GM23338 (cell line): ENCODE measurements around the gene NOP16. TPM values are rescaled to one million over a fixed set of nuclear protein-coding genes. Genes with fewer than 3 reads are reported as not detected.
A peak's percentile ranks its signal among the peaks of the same experiment; 100 is the strongest.

Experiments
- ATAC-seq: fragments of 200-7000 bp; cut with Tn5 transposase; 3 replicates; pipeline ENCODE4 v1.9.1; 2020
- DNase-seq: peaks from one replicate; pipeline ENCODE4 v3.0.0-alpha.2; 2015; ENCODE audit warnings: low spot score
- H2AFZ ChIP-seq: fragments of 200-600 bp; sonication (generic); 2 replicates; pipeline ENCODE4 v1.8.0; 2016; ENCODE audit warnings: antibody characterized with exemption, mild to moderate bottlenecking, moderate library complexity
- H3F3A ChIP-seq: fragments of 200-600 bp; sonication (generic); replicated peaks from 2 replicates; pipeline ENCODE4 v1.8.0; 2017; ENCODE audit warnings: antibody characterized with exemption, mixed run types, low read depth
- H3K27ac ChIP-seq: fragments of 200-600 bp; sonication (generic); 2 replicates; pipeline ENCODE4 v1.6.1; 2016; ENCODE audit warnings: low read depth
- H3K27me3 ChIP-seq: fragments of 200-600 bp; sonication (generic); 2 replicates; pipeline ENCODE4 v1.8.0; 2016; ENCODE audit warnings: mild to moderate bottlenecking, mixed run types, moderate library complexity; ENCODE audit not compliant: insufficient read depth
- H3K36me3 ChIP-seq: fragments of 200-600 bp; sonication (generic); 2 replicates; pipeline ENCODE4 v1.8.0; 2016; ENCODE audit warnings: mild to moderate bottlenecking; ENCODE audit not compliant: insufficient read depth
- H3K4me1 ChIP-seq: fragments of 200-600 bp; sonication (generic); 2 replicates; pipeline ENCODE4 v1.8.0; 2016; ENCODE audit warnings: mild to moderate bottlenecking, moderate library complexity; ENCODE audit not compliant: insufficient read depth
- H3K4me2 ChIP-seq: fragments of 200-600 bp; sonication (generic); 2 replicates; pipeline ENCODE4 v1.7.1; 2017; ENCODE audit warnings: mixed run types
- H3K4me3 ChIP-seq: fragments of 200-600 bp; sonication (generic); 2 replicates; pipeline ENCODE4 v1.6.1; 2016; ENCODE audit warnings: mixed run types
- H3K79me2 ChIP-seq: fragments of 200-600 bp; sonication (generic); replicated peaks from 2 replicates; pipeline ENCODE4 v1.8.0; 2017; ENCODE audit warnings: mild to moderate bottlenecking; ENCODE audit not compliant: insufficient read depth
- H3K9me2 ChIP-seq: fragments of 200-600 bp; sonication (generic); 2 replicates; pipeline ENCODE4 v1.8.0; 2017; ENCODE audit not compliant: insufficient read depth
- H4K20me1 ChIP-seq: fragments of 200-600 bp; sonication (generic); replicated peaks from 2 replicates; pipeline ENCODE4 v1.8.0; 2017; ENCODE audit warnings: mild to moderate bottlenecking; ENCODE audit not compliant: insufficient read depth
- H3K27ac Mint-ChIP-seq: 2 replicates; pipeline ENCODE4 v1.8.0; 2020; ENCODE audit warnings: inconsistent platforms, mild to moderate bottlenecking, moderate library complexity, mixed read lengths
- H3K27me3 Mint-ChIP-seq: 3 replicates; pipeline ENCODE4 v1.8.0; 2022; ENCODE audit warnings: low read depth, mild to moderate bottlenecking, moderate library complexity, mixed read lengths, inconsistent platforms; ENCODE audit not compliant: insufficient read depth, poor library complexity
- H3K36me3 Mint-ChIP-seq: 3 replicates; pipeline ENCODE4 v1.8.0; 2021; ENCODE audit warnings: low read depth, mild to moderate bottlenecking, inconsistent platforms, moderate library complexity, mixed read lengths
- H3K4me1 Mint-ChIP-seq: 3 replicates; pipeline ENCODE4 v1.8.0; 2020; ENCODE audit warnings: mild to moderate bottlenecking, inconsistent platforms, mixed read lengths
- H3K4me3 Mint-ChIP-seq: 3 replicates; pipeline ENCODE4 v1.8.0; 2021; ENCODE audit warnings: moderate library complexity, mild to moderate bottlenecking, inconsistent platforms, mixed read lengths
- H3K9me3 Mint-ChIP-seq: 3 replicates; pipeline ENCODE4 v1.8.0; 2020; ENCODE audit warnings: moderate library complexity, mild to moderate bottlenecking, inconsistent platforms, mixed read lengths
- CREB1 ChIP-seq: fragments of 250-450 bp; sonication (Bioruptor Pico); IDR thresholded peaks from 2 replicates; pipeline ENCODE4 v1.5.0; 2020; ENCODE audit warnings: low read depth, mild to moderate bottlenecking, moderate library complexity
- CTCF ChIP-seq, 2 experiments: fragments of 200-600 bp in 1 of 2; sonication (generic) in 1 of 2; conservative IDR thresholded peaks; 2 replicates each; pipeline versions ENCODE4 v1.5.1 to v1.6.1; 2016 to 2017; ENCODE audit warnings: antibody characterized with exemption in 2 of 2, low read depth in 2 of 2, mild to moderate bottlenecking in 2 of 2, moderate library complexity in 1 of 2
- EZH2 ChIP-seq: fragments of 200-600 bp; sonication (generic); IDR thresholded peaks from one replicate; pipeline ENCODE4 v1.8.0; 2017; ENCODE audit warnings: antibody characterized with exemption, mild to moderate bottlenecking, low read depth; ENCODE audit not compliant: unreplicated experiment
- EZH2phosphoT487 ChIP-seq: fragments of 200-600 bp; sonication (generic); IDR thresholded peaks from one replicate; pipeline ENCODE4 v1.8.1; 2018; ENCODE audit warnings: antibody characterized with exemption; ENCODE audit not compliant: unreplicated experiment
- JUNB ChIP-seq: IDR thresholded peaks from one replicate; pipeline ENCODE4 v1.6.1; 2016; ENCODE audit warnings: antibody characterized with exemption; ENCODE audit not compliant: unreplicated experiment
- NANOG ChIP-seq: IDR thresholded peaks from 2 replicates; pipeline ENCODE4 v1.6.1; 2016; ENCODE audit warnings: antibody characterized with exemption, borderline replicate concordance
- POLR2AphosphoS5 ChIP-seq: IDR thresholded peaks from 2 replicates; pipeline ENCODE4 v1.6.1; 2016; ENCODE audit warnings: antibody characterized with exemption, low read depth
- ZNF462 ChIP-seq: fragments of 250-450 bp; sonication (Bioruptor Pico); IDR thresholded peaks from 2 replicates; pipeline ENCODE4 v1.5.0; 2020; ENCODE audit warnings: mild to moderate bottlenecking, moderate library complexity
- polyA plus RNA-seq: library from polyadenylated mRNA; unstranded; fragments of >200 nt; fragmentation: Nextera tagmentation; extraction: Ambion mirVana; gene quantifications from 2 replicates; pipeline ENCODE4 v1.2.1, GENCODE V29; 2016
- total RNA-seq: library from RNA; depleted of rRNA; stranded (reverse); fragments of >200 nt; shearing (Covaris generic); gene quantifications from 2 replicates; pipeline ENCODE4 v1.2.3, GENCODE V29; 2014

The NOP16 gene
- total and polyA plus RNA-seq, 2 experiments from 2014 or later = 43.4 to 181 TPM

GRCh38 chr5:176388003-176388443 is 375 bp downstream of the NOP16 start:
- peak; percentile 25 for ATAC-seq
- H3K27ac ChIP-seq = no peak overlapping the region
- DNase-seq = peak; percentile 69

GRCh38 chr5:176387384-176387925 is 943 bp downstream of the NOP16 start:
- no peaks in the 10 kb centered on the region; the same call in 2 of the 3 replicates for H3K9me3 Mint-ChIP-seq
- no peaks in the 10 kb centered on the region for H3K27me3 ChIP-seq
- peaks cover 9% of the 10 kb centered on the region; the same call in 1 of the 2 replicates for H3K4me1 ChIP-seq
- H3K36me3 Mint-ChIP-seq = peaks cover 68% of the 10 kb centered on the region
- H3K4me2 ChIP-seq = peak overlapping the region; percentile 96
- H3K4me3 ChIP-seq = peak overlapping the region; percentile 67
- peaks cover 21% of the 10 kb centered on the region for H4K20me1 ChIP-seq
- peak overlapping the region; percentile 100 for H3K27ac Mint-ChIP-seq
- ATAC-seq (no peak), DNase-seq (no peak)
- peaks cover 17% of the 10 kb centered on the region for H3K27me3 Mint-ChIP-seq
- H3K79me2 ChIP-seq = peaks cover 33% of the 10 kb centered on the region
- H3K9me2 ChIP-seq = no peaks in the 10 kb centered on the region
- peak overlapping the region; percentile 99 for H3K4me3 Mint-ChIP-seq
- H3F3A ChIP-seq = peaks cover 18% of the 10 kb centered on the region; the same call in 1 of the 2 replicates
- H3K27ac ChIP-seq = no peak overlapping the region
- H3K4me1 Mint-ChIP-seq = peaks cover 16% of the 10 kb centered on the region
- peaks cover 27% of the 10 kb centered on the region for H3K36me3 ChIP-seq
- no peak overlapping the region for H2AFZ ChIP-seq
- TF ChIP-seq JUNB (no peak), NANOG (no peak), ZNF462 (CRISPR knock-in tag) (no peak), EZH2phosphoT487 (no peak), CREB1 (CRISPR knock-in tag) (no peak), POLR2AphosphoS5 (no peak)

More at GRCh38 chr5:176388003-176388443, 375 bp downstream of the NOP16 start:
- Histone ChIP-seq H2AFZ (no peak overlapping the region), H4K20me1 (peaks cover 18% of the 10 kb centered on the region), H3F3A (peaks cover 18% of the 10 kb centered on the region; the same call in 1 of the 2 replicates), H3K4me2 (peak overlapping the region; percentile 96), H3K4me1 (peaks cover 9% of the 10 kb centered on the region; the same call in 1 of the 2 replicates), H3K9me2 (no peaks in the 10 kb centered on the region), H3K79me2 (peaks cover 33% of the 10 kb centered on the region), H3K36me3 (peaks cover 21% of the 10 kb centered on the region), H3K4me3 (peak overlapping the region; percentile 67), H3K27me3 (no peaks in the 10 kb centered on the region)
- Mint-ChIP-seq H3K27me3 (peaks cover 17% of the 10 kb centered on the region), H3K36me3 (peaks cover 64% of the 10 kb centered on the region), H3K9me3 (no peaks in the 10 kb centered on the region; the same call in 2 of the 3 replicates), H3K27ac (peak overlapping the region; percentile 100), H3K4me1 (peaks cover 16% of the 10 kb centered on the region), H3K4me3 (peak overlapping the region; percentile 99)
- TF ChIP-seq EZH2 (no peak), POLR2AphosphoS5 (no peak), CREB1 (CRISPR knock-in tag) (peak; percentile 68), CTCF (conservative IDR thresholded peaks at IDR 0.05; ENCODE audit: low read depth in 2 of 2) (no peak)
